BE2C (cell line): ENCODE data around the gene KLKB1.

Experiments used
- DNase-seq: peaks from one replicate; pipeline ENCODE4 v3.0.0-alpha.2; 2020
- H3K27me3 ChIP-seq: fragments of 250-450 bp; sonication (Bioruptor Pico); 2 replicates; pipeline ENCODE4 v1.5.1; 2020; ENCODE audit warnings: mild to moderate bottlenecking
- H3K36me3 ChIP-seq: fragments of 250-450 bp; sonication (Bioruptor Pico); 2 replicates; pipeline ENCODE4 v1.5.1; 2020; ENCODE audit warnings: mild to moderate bottlenecking
- H3K4me1 ChIP-seq: fragments of 250-450 bp; sonication (Bioruptor Pico); 2 replicates; pipeline ENCODE4 v1.5.1; 2020
- H3K4me3 ChIP-seq: 2 replicates; pipeline ENCODE4 v1.5.1; 2011; ENCODE audit warnings: low read depth, low read length
- H3K9me3 ChIP-seq: fragments of 250-450 bp; sonication (Bioruptor Pico); 2 replicates; pipeline ENCODE4 v1.5.1; 2020
- CTCF ChIP-seq: IDR thresholded peaks from 2 replicates; pipeline ENCODE4 v1.5.1; 2012; ENCODE audit warnings: mild to moderate bottlenecking, low read depth, low read length

Gene KLKB1

GRCh38 chr4:186285147-186285546 is 57.8 kb downstream of the KLKB1 start:
- Histone ChIP-seq H3K4me3 (no peak overlapping the region), H3K4me1 (no peaks in the 10 kb centered on the region), H3K36me3 (no peaks in the 10 kb centered on the region), H3K9me3 (no peaks in the 10 kb centered on the region), H3K27me3 (peaks cover 17% of the 10 kb centered on the region)
- TF ChIP-seq CTCF, result no peak
- DNase-seq, result no peak

- H3K9me3 ChIP-seq, result no peaks in the 10 kb centered on the region
- H3K36me3 ChIP-seq, result no peaks in the 10 kb centered on the region
- no peak for TF ChIP-seq CTCF
- peaks cover 18% of the 10 kb centered on the region for H3K27me3 ChIP-seq
- no peak for DNase-seq
- no peaks in the 10 kb centered on the region for H3K4me1 ChIP-seq
- H3K4me3 ChIP-seq, result no peak overlapping the region
Observed at GRCh38 chr4:186286581-186286980, 59.3 kb downstream of the KLKB1 start.

- H3K27me3 ChIP-seq, result peaks cover 19% of the 10 kb centered on the region
- TF ChIP-seq CTCF, result no peak
Observed at GRCh38 chr4:186291256-186291890, 64.1 kb downstream of the KLKB1 start.

GRCh38 chr4:186294160-186294559 is 66.9 kb downstream of the KLKB1 start:
- H3K4me1 ChIP-seq, result no peaks in the 10 kb centered on the region
- no peak for DNase-seq
- peaks cover 14% of the 10 kb centered on the region for H3K27me3 ChIP-seq
- H3K4me3 ChIP-seq, result no peak overlapping the region
- H3K9me3 ChIP-seq, result no peaks in the 10 kb centered on the region
- H3K36me3 ChIP-seq, result no peaks in the 10 kb centered on the region
- no peak for TF ChIP-seq CTCF

More at GRCh38 chr4:186291256-186291890, 64.1 kb downstream of the KLKB1 start:
- Histone ChIP-seq H3K4me1 (no peaks in the 10 kb centered on the region), H3K4me3 (no peak overlapping the region), H3K9me3 (no peaks in the 10 kb centered on the region), H3K36me3 (no peaks in the 10 kb centered on the region)
- DNase-seq, result no peak

DNA sequence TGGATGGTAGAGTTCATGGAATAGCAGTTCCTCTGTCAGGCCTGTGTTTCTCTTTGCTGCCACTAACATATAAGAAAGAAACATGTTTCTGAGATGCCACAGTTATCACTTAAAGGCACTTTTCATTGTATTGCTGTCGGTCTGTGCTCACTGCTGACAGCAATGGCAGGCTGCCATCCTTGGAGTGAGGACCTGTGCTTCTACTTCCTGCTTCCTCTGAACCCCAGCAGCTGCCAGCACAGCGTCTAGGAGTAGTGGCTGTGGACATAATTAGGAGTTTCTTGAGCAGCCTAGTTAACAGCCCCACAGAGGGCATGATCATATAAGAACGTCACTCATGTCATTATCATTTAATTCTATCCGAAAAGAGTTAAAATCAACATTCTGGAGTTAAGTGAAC is 69.2 kb downstream of the KLKB1 start:
- TF ChIP-seq CTCF, result no peak
- H3K4me3 ChIP-seq, result no peak overlapping the region
- no peaks in the 10 kb centered on the region for H3K4me1 ChIP-seq
- no peaks in the 10 kb centered on the region for H3K36me3 ChIP-seq
- peaks cover 5% of the 10 kb centered on the region; the same call in 1 of the 2 replicates for H3K27me3 ChIP-seq
- no peaks in the 10 kb centered on the region for H3K9me3 ChIP-seq
- DNase-seq, result no peak

DNA sequence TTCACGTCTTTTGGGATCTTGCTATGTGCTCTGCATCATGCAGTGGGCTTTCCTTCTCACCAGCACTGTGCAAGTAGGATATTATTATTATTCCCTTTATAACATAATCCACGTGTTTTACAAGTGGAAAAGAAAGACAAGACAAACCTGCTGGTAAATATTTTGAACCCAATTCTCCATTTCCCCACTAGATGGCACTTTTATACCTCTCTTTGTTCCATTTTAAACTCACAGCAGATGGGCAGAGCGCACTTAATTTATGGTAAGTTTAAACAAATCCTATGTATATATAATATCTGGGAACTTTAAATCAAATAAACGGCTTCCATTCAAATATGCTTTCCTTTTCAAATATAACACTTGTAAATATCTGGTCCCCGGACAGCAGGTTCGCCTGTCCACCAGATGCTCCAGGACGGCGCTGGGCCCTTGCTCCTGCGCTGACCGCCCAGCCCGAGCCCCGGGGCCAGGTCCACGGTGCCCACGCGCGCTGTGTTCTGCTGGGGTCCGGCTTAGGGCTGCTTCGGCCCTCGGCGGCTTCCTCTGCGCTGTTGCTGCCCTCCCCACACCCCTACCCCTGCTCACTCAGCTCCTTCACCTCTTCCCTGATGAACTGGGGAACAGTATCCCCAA is 69.8 kb downstream of the KLKB1 start:
- Histone ChIP-seq H3K4me1 (no peaks in the 10 kb centered on the region), H3K4me3 (no peak overlapping the region), H3K9me3 (no peaks in the 10 kb centered on the region), H3K27me3 (no peaks in the 10 kb centered on the region), H3K36me3 (no peaks in the 10 kb centered on the region)
- TF ChIP-seq CTCF, result peak; percentile 63
- DNase-seq, result no peak
